ENCODE results near the gene ZBTB37. TPM values are rescaled to one million over a fixed set of nuclear protein-coding genes. Genes with fewer than 3 reads are reported as not detected.

Gene ZBTB37
- total and polyA plus RNA-seq, 10 donors: 1.1 to 29.8 (median 19.4) TPM

DNA sequence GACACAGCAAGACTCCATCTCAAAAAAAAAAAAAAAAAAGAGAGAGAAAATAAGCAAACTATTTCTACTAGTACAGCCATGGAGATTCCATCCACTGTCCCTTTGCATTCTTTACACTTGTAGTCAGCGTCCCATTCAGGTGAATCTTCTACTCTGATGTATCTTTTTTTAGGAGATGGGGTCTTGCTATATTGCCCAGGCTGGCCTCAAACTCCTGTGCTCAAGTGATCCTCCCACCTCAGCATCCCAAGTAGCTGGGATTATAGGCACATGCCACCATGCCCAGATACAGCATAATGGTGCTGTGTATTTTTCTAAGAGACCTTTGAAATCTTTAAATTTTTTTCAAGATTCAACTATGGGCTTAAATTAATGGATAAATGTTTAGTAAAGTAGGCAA lies 35.4 kb upstream of the ZBTB37 start:
- TF ChIP-seq POLR2A (IDR thresholded peaks at IDR 0.05): no peak
- Histone ChIP-seq H3K27ac (no peak overlapping the region), H3K4me1 (peaks cover 0 to 8% (median 4%) of the 10 kb centered on the region in 6 donors), H3K9me3 (no peaks in the 10 kb centered on the region), H3K27me3 (replicated peaks in 1 of 7) (no peaks in the 10 kb centered on the region), H3K4me3 (no peak overlapping the region), H3K36me3 (peaks cover 0 to 92% (median 65%) of the 10 kb centered on the region in 6 donors)
- DNase-seq: no peak
- intact Hi-C loops (cut with DNase I; ENCODE audit: low total_unique reads): no loop called here
- 94 to 100% (median 100%) methylated on average over 1 of the region's 1 CpG for WGBS, 5 donors

DNA sequence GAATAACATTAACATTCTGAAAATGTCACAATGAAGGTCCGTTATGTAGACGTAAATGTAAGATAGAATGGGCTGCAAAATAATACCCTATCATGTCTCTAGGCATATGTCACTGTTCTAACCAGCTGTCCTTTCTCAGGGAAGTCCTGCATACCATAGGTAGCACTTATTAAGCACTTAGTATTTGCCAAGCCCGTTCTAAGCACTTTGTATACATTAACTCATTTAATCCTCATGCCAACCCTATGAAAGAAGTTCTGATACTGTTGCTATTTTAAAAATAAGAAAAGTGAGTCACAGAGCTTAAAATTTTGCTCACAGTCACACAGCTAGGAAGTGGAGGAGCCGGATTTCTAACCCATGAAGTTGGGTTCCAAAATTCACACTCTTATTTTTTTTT lies 16.1 kb upstream of the ZBTB37 start:
- Histone ChIP-seq H3K4me1 (peaks cover 0 to 7% (median 0%) of the 10 kb centered on the region in 6 donors), H3K27ac (peak overlapping the region in 1 of 8 donors; percentile 52), H3K36me3 (peaks cover 0 to 89% (median 49%) of the 10 kb centered on the region in 6 donors), H3K9me3 (no peaks in the 10 kb centered on the region), H3K27me3 (replicated peaks in 1 of 7) (no peaks in the 10 kb centered on the region), H3K4me3 (no peak overlapping the region)
- 88 to 97% (median 94%) methylated on average over 4 of the region's 4 CpGs for WGBS, 5 donors
- no peak for DNase-seq
- TF ChIP-seq, protein P1, sequence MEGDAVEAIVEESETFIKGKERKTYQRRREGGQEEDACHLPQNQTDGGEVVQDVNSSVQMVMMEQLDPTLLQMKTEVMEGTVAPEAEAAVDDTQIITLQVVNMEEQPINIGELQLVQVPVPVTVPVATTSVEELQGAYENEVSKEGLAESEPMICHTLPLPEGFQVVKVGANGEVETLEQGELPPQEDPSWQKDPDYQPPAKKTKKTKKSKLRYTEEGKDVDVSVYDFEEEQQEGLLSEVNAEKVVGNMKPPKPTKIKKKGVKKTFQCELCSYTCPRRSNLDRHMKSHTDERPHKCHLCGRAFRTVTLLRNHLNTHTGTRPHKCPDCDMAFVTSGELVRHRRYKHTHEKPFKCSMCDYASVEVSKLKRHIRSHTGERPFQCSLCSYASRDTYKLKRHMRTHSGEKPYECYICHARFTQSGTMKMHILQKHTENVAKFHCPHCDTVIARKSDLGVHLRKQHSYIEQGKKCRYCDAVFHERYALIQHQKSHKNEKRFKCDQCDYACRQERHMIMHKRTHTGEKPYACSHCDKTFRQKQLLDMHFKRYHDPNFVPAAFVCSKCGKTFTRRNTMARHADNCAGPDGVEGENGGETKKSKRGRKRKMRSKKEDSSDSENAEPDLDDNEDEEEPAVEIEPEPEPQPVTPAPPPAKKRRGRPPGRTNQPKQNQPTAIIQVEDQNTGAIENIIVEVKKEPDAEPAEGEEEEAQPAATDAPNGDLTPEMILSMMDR (IDR thresholded peaks at IDR 0.05 in 8 of 11, conservative IDR thresholded peaks at IDR 0.05 in 3 of 11): no peak
- TF ChIP-seq POLR2A (IDR thresholded peaks at IDR 0.05) (no peak), POLR2AphosphoS5 (IDR thresholded peaks at IDR 0.05) (no peak)
- intact Hi-C loops (cut with DNase I; ENCODE audit: low total_unique reads): no loop called here

DNA sequence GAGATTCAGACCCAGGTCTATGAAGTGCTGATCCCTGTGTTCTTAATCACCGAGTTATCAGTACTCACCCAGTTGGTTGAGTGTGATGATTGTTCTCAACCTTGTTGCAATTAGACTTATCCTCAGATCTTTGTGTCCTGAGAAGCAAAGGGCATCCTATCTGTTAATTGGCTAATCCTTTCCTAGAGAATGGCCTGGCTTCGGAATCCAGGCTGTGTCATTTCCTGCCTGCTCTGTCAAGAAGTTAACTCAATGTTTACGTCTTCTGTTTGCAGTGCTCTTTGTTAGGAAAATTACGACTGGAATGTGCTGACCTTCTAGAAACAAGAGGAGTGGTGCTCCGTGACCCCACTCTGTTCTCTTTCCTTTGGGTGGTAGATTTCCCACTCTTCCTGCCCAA lies 15.1 kb upstream of the ZBTB37 start:
- TF ChIP-seq, protein P1 (IDR thresholded peaks at IDR 0.05 in 8 of 11, conservative IDR thresholded peaks at IDR 0.05 in 3 of 11): no peak
- no peak for TF ChIP-seq POLR2AphosphoS5 (IDR thresholded peaks at IDR 0.05)
- no peak for TF ChIP-seq POLR2A (IDR thresholded peaks at IDR 0.05)
- intact Hi-C loops (cut with DNase I; ENCODE audit: low total_unique reads): no loop called here
- no peaks in the 10 kb centered on the region for H3K9me3 ChIP-seq
- H3K27me3 ChIP-seq (replicated peaks in 1 of 7): no peaks in the 10 kb centered on the region
- H3K27ac ChIP-seq: peak overlapping the region in 7 of 8 donors; percentile 2 to 58 (median 46)
- peaks cover 0 to 94% (median 58%) of the 10 kb centered on the region in 6 donors for H3K36me3 ChIP-seq
- DNase-seq: no peak
- 62 to 80% (median 69%) methylated on average over 5 of the region's 5 CpGs for WGBS, 5 donors
- H3K4me1 ChIP-seq: peaks cover 0 to 7% (median 0%) of the 10 kb centered on the region in 6 donors
- no peak overlapping the region for H3K4me3 ChIP-seq

DNA sequence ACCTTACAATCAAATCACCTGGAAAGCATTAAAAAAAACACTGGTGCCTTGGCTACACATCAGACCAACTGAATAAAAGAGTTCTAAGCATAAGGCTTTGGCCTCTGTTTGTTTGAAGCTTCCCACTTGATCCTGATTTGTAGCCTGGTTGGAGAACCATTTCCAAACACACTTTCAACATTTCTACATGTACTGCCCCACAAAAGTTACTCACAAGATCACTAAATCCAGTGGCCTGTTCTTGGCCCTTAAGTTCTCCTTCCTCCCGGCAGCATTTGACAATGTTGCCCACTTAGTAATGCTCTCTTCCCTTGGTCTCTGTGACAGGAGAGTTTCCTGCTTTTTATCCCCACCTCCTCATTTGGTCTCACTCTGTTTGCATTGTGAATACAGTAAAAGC lies 12.2 kb upstream of the ZBTB37 start:
- Histone ChIP-seq H3K4me1 (peaks cover 0 to 7% (median 0%) of the 10 kb centered on the region in 6 donors), H3K36me3 (peaks cover 0 to 100% (median 69%) of the 10 kb centered on the region in 6 donors), H3K9me3 (no peaks in the 10 kb centered on the region), H3K4me3 (no peak overlapping the region), H3K27me3 (replicated peaks in 1 of 7) (no peaks in the 10 kb centered on the region), H3K27ac (no peak overlapping the region)
- intact Hi-C loops (cut with DNase I; ENCODE audit: low total_unique reads): no loop called here
- WGBS, 5 donors: 79 to 100% (median 82%) methylated on average over 1 of the region's 1 CpG
- DNase-seq: no peak
- TF ChIP-seq POLR2A (IDR thresholded peaks at IDR 0.05) (no peak), POLR2AphosphoS5 (IDR thresholded peaks at IDR 0.05) (no peak)
- TF ChIP-seq, protein P1 (IDR thresholded peaks at IDR 0.05 in 8 of 11, conservative IDR thresholded peaks at IDR 0.05 in 3 of 11): no peak

DNA sequence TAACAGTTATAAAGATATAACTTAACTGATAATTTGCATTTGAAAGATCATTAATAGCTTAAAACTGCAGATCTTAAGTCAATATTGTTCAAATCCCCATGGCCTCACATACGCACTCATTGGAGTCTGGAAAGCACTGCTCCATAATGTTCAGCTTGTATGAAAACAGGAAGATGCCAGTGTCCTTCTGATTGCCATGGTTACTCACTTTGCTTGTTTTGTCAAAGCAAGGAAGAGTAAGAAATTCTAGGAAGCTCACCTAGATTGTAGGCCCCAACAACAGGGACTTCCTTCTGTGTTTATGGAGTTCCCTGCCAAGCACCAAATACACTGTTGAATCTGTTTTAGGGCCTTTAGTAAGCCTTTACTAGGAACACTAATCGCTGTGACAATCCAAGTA lies 11.3 kb upstream of the ZBTB37 start:
- peaks cover 0 to 100% (median 67%) of the 10 kb centered on the region in 6 donors for H3K36me3 ChIP-seq
- H3K27ac ChIP-seq: peak overlapping the region in 1 of 8 donors; percentile 21
- no peak overlapping the region for H3K4me3 ChIP-seq
- intact Hi-C loops (cut with DNase I; ENCODE audit: low total_unique reads): no loop called here
- no peaks in the 10 kb centered on the region for H3K27me3 ChIP-seq (replicated peaks in 1 of 7)
- no peak for DNase-seq
- 91 to 99% (median 95%) methylated on average over 2 of the region's 2 CpGs for WGBS, 5 donors
- H3K4me1 ChIP-seq: peaks cover 0 to 7% (median 0%) of the 10 kb centered on the region in 6 donors
- H3K9me3 ChIP-seq: no peaks in the 10 kb centered on the region
- TF ChIP-seq POLR2A (IDR thresholded peaks at IDR 0.05) (no peak), POLR2AphosphoS5 (IDR thresholded peaks at IDR 0.05) (no peak)
- TF ChIP-seq, protein P1 (IDR thresholded peaks at IDR 0.05 in 8 of 11, conservative IDR thresholded peaks at IDR 0.05 in 3 of 11): no peak

Data from spleen (tissue), 11 donors.